ENCODE data around the gene C1QTNF1.

Gene C1QTNF1

GRCh38 chr17:79022507-79022991, 1.4 kb upstream of the C1QTNF1 start:
- DNase-seq (ENCODE audit: low read depth), result no peak
- no peak for TF ChIP-seq CTCF (IDR thresholded peaks at IDR 0.05; ENCODE audit: control insufficient read depth, extremely low read depth, insufficient read depth)
- no peak overlapping the region for H3K4me3 ChIP-seq (ENCODE audit: low read depth, low read length)

- no peak for DNase-seq (ENCODE audit: low read depth)
- no peak for TF ChIP-seq CTCF (IDR thresholded peaks at IDR 0.05; ENCODE audit: control insufficient read depth, extremely low read depth, insufficient read depth)
- no peak overlapping the region for H3K4me3 ChIP-seq (ENCODE audit: low read depth, low read length)
Observed at GRCh38 chr17:79023180-79023705, 726 bp upstream of the C1QTNF1 start.

GRCh38 chr17:79024901-79025737, 1.1 kb downstream of the C1QTNF1 start:
- DNase-seq (ENCODE audit: low read depth), result no peak
- no peak overlapping the region for H3K4me3 ChIP-seq (ENCODE audit: low read depth, low read length)
- TF ChIP-seq CTCF (IDR thresholded peaks at IDR 0.05; ENCODE audit: control insufficient read depth, extremely low read depth, insufficient read depth), result no peak

GRCh38 chr17:79026376-79027273, 2.7 kb downstream of the C1QTNF1 start:
- no peak overlapping the region for H3K4me3 ChIP-seq (ENCODE audit: low read depth, low read length)
- no peak for DNase-seq (ENCODE audit: low read depth)
- no peak for TF ChIP-seq CTCF (IDR thresholded peaks at IDR 0.05; ENCODE audit: control insufficient read depth, extremely low read depth, insufficient read depth)

- TF ChIP-seq CTCF (IDR thresholded peaks at IDR 0.05; ENCODE audit: control insufficient read depth, extremely low read depth, insufficient read depth), result no peak
- no peak for DNase-seq (ENCODE audit: low read depth)
- no peak overlapping the region for H3K4me3 ChIP-seq (ENCODE audit: low read depth, low read length)
Observed at GRCh38 chr17:79027274-79027924, 3.4 kb downstream of the C1QTNF1 start.

GRCh38 chr17:79027925-79028491, 4.0 kb downstream of the C1QTNF1 start:
- no peak for TF ChIP-seq CTCF (IDR thresholded peaks at IDR 0.05; ENCODE audit: control insufficient read depth, extremely low read depth, insufficient read depth)
- DNase-seq (ENCODE audit: low read depth), result no peak
- no peak overlapping the region for H3K4me3 ChIP-seq (ENCODE audit: low read depth, low read length)

All from LNCaP clone FGC (cell line).